Choroid plexus epithelial cell (primary cell): ENCODE data around the gene OGFOD2.

ENCODE experiments used
- DNase-seq: peaks from one replicate; pipeline ENCODE4 v3.0.0-alpha.2; 2010; ENCODE audit warnings: low read depth
- H3K4me3 ChIP-seq: 2 replicates; pipeline ENCODE4 v1.5.1; 2011; ENCODE audit warnings: low read depth, mild to moderate bottlenecking, control low read depth, low read length, moderate library complexity
- TF ChIP-seq, protein P1 (sequence below): conservative IDR thresholded peaks from 2 replicates; pipeline ENCODE4 v1.5.1; 2011; ENCODE audit warnings: low read depth, mild to moderate bottlenecking, control low read depth, inconsistent platforms, low read length, moderate library complexity

OGFOD2 gene

DNA sequence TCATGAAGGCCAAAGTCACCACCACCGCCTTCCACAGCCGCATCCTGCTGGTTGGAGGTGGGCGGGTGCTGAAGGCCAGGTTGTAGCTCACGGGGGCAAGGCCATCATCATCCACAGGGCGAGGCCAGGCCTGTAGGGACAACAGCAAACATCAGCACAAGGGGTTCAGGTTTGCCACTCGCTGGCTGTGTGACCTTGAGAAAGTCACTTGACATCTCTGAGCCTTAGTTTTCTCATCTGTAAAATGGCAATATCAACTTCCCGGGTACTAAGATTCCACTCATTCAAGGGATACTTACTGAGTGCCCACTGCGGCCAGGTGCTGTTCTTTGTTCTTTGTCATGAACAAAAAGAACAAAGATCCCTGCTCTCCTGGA, 14.9 kb upstream of the OGFOD2 start:
- TF ChIP-seq, protein P1, sequence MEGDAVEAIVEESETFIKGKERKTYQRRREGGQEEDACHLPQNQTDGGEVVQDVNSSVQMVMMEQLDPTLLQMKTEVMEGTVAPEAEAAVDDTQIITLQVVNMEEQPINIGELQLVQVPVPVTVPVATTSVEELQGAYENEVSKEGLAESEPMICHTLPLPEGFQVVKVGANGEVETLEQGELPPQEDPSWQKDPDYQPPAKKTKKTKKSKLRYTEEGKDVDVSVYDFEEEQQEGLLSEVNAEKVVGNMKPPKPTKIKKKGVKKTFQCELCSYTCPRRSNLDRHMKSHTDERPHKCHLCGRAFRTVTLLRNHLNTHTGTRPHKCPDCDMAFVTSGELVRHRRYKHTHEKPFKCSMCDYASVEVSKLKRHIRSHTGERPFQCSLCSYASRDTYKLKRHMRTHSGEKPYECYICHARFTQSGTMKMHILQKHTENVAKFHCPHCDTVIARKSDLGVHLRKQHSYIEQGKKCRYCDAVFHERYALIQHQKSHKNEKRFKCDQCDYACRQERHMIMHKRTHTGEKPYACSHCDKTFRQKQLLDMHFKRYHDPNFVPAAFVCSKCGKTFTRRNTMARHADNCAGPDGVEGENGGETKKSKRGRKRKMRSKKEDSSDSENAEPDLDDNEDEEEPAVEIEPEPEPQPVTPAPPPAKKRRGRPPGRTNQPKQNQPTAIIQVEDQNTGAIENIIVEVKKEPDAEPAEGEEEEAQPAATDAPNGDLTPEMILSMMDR: no peak
- DNase-seq: no peak
- no peak overlapping the region for H3K4me3 ChIP-seq

DNA sequence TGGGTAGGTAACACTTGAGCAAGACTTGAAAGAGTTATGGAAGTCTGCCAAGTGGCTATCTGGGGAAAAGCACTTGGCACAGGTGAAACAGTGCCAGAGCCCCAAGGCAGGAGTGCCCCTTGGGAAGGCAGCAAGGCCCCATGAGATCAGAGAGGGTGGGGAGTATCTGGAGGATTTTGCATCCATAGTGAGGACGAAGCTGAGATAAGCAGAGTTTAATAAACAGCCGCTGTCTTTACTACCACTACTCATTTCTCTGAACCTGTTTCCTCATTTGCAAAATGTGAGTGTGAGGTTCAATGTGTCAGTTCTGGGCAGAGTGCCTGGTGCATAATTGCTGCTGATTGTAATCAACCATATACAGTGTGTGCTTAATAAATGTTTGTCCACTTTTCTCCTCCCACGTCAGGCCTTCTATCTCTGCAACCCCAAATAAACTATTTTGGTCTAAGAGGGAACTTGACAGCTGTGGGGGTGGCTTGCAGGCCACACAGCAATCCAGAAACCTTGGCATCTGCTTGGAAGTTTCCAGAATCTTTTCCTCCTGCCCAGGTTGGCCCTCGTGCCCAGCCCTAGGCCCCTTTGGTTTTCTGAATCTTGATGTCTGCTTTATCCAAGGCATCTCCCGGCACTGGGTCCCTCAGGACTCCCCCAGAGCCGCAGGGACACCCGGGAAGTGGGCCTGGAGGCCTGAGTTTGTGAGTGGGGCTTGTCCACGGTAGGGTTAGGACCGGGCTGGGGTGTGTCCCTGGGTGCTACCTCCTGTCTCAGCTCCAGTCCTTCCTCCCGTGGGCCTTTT, 13.3 kb upstream of the OGFOD2 start:
- no peak for DNase-seq
- TF ChIP-seq, protein P1: no peak
- no peak overlapping the region for H3K4me3 ChIP-seq

DNA sequence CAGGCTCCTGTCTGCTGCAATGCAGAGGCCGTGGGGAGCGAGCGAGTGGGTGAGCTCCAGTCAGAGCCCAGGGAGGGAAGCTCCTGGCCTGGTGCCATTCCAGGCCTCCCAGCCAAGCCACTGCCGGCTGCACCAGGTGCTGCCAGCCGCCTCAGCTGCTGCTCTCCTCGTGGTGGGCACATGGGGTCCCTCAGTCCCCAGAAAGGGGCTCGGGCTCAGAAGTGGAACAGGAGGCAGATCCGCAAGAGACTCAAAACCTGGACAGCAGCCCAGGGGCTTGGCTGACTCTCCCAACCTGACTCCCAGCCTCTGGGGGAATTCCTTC, 11.1 kb upstream of the OGFOD2 start:
- DNase-seq: peak; percentile 27
- TF ChIP-seq, protein P1: no peak
- H3K4me3 ChIP-seq: no peak overlapping the region

DNA sequence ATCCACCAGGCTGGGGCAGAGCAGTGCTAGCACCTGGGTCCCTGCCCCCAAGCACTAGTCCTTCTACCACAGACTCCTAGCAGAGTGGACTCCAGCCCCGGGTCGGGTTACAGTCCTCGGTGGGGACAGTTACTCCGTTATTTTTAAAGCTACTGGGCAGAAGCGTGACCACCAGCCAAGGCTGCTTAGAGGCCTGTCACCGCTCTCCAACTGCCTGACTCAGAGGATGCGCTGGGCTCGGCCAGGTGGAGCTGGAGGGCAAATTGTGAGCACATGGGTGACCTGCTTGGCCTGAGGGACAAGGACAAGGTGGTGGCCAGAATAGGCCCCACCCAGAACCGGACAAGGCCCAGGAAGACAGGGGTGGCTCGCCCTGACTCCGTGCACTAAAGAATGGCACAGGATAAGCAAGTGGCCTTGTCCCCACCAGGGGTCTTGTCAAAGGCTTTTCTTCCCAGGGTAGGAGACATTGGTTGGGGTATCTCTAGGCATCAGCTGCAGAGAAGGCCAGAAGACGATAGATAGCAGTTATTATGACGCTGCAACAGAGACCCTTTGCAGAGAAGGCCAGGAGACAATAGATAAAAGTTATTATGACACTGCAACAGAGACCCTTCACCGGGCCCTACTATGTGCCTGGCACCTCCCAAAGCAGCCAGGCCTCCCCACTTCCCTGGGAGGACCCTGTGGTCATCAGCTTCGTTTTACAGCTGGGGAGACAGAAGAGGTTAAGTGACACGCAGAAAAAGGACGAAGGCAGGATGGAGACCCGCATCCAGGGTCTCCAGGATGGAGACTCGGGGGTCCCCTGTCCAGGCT, 10.4 kb upstream of the OGFOD2 start:
- TF ChIP-seq, protein P1: no peak
- no peak overlapping the region for H3K4me3 ChIP-seq
- DNase-seq: no peak

DNA sequence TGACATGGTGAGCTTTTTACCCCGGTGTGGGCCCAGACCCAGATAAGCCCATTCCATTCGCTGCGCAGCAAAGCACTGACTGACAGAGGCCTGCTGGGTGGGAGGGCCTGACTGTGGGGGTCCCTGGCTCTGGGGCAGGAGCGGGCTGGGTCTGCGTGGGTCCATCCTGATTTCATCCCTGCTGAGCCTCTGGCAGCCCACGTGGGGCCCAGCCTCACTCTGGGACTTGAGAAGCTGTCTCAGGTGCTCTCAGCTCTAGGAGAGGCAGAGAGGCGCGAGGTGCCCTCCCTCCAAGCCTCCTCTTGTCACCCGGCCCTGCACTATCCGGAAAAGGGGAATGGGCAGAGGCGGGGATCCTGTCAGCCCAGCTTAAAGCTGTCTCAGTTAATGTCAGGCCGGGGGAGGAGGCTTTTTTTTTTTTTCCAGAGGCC, 9.7 kb upstream of the OGFOD2 start:
- no peak for DNase-seq
- TF ChIP-seq, protein P1: no peak

DNA sequence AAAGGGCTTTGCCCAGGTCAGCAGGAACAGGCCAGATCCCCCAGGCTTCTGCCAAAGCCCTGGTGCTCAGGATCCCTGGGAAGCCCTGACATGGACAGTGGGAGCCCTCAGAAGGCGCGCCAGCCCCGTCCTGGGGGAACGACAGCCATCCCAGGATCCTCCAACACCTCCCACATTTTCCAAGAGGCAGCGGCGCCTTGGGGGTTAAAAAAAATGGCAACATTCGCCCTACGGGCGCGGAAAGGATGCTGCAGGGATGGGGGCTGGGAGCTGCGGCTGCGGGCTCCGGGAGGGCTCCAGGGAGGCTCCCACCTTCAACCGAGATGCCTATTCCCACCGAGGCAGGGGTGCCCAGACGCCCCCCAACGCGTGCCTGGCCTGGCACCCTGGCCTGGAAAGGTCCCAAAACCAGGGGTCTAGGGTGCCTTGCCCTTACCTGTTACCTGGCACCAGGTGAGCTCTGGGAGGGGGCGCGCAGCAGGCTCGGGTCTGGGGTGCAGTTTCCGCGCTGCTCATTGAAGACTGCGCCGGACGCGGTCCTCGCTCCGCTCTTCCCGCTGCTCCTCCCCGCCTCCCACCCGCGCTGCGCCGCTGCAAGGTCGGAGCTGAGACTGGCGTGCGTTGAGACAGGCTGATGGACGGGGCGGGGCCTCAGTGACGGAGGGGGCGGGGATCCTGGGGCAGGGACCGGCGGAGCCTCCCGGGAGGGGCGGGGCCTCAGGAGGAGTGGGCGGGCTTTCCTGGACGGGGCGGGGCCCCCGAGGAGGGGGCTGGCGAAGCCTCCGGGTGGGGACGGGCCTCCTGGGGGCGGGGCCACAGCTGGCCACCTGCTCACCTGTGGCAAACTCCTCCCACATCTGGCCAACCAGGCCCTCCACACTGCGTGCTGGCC, 8.9 kb upstream of the OGFOD2 start, which contains the start of gene ABCB9:
Gene ABCB9, minus strand, starts transcription at position 613 of the 892 bp plus-strand sequence. CDS start 6,228 bp downstream, outside the sequence.
- TF ChIP-seq, protein P1: peak; percentile 10
- H3K4me3 ChIP-seq: peak within 1 kb of the TSS; percentile 83
- DNase-seq: peak; percentile 94

More for the DNA sequence above, 9.7 kb upstream of the OGFOD2 start:
- peak overlapping the region; percentile 83 for H3K4me3 ChIP-seq
